HG02571 (cell line): ENCODE data around the gene FAM110A.
"Not testable (repeated sequence)": the region's sequence is repeated elsewhere in the genome, so short reads cannot be mapped to it uniquely, and the experiment has no call there.

Source experiments
- ATAC-seq: cut with Tn5 transposase; IDR thresholded peaks from one replicate; pipeline ENCODE4 v1.9.1; 2021; ENCODE audit warnings: mild to moderate bottlenecking, moderate library complexity; ENCODE audit not compliant: unreplicated experiment

The FAM110A gene

GRCh38 chr20:822651-823573, 10.6 kb upstream of the FAM110A start:
- no peak for ATAC-seq

- ATAC-seq: no peak
Measured at GRCh38 chr20:823574-823902, 10.0 kb upstream of the FAM110A start.

GRCh38 chr20:824490-824889, 9.0 kb upstream of the FAM110A start:
- ATAC-seq: no peak

GRCh38 chr20:824916-825315, 8.6 kb upstream of the FAM110A start:
- no peak for ATAC-seq

- no peak for ATAC-seq
Measured at GRCh38 chr20:825710-826421, 7.6 kb upstream of the FAM110A start.

- no peak for ATAC-seq
Measured at GRCh38 chr20:826695-827323, 6.7 kb upstream of the FAM110A start.

- not testable (repeated sequence) for ATAC-seq
Measured at GRCh38 chr20:827981-828380, 5.5 kb upstream of the FAM110A start.

- no peak for ATAC-seq
Measured at GRCh38 chr20:828987-829386, 4.5 kb upstream of the FAM110A start.

GRCh38 chr20:829551-829950, 4.0 kb upstream of the FAM110A start:
- no peak for ATAC-seq

- no peak for ATAC-seq
Measured at GRCh38 chr20:830011-830521, 3.4 kb upstream of the FAM110A start.

- ATAC-seq: no peak
Measured at GRCh38 chr20:831251-831650, 2.3 kb upstream of the FAM110A start.

- no peak for ATAC-seq
Measured at GRCh38 chr20:831956-832355, 1.6 kb upstream of the FAM110A start.

GRCh38 chr20:833121-833449, 430 bp upstream of the FAM110A start:
- no peak for ATAC-seq

- ATAC-seq: peak; percentile 1
Measured at GRCh38 chr20:834151-834746, 734 bp downstream of the FAM110A start.

GRCh38 chr20:835608-836045, 2.1 kb downstream of the FAM110A start:
- ATAC-seq: no peak

- no peak for ATAC-seq
Measured at GRCh38 chr20:836190-836589, 2.7 kb downstream of the FAM110A start.

- ATAC-seq: no peak
Measured at GRCh38 chr20:839015-839414, 5.5 kb downstream of the FAM110A start.

- ATAC-seq: no peak
Measured at GRCh38 chr20:839626-840025, 6.1 kb downstream of the FAM110A start.

GRCh38 chr20:840503-840857, 7.0 kb downstream of the FAM110A start:
- no peak for ATAC-seq

- ATAC-seq: no peak
Measured at GRCh38 chr20:840858-841567, 7.5 kb downstream of the FAM110A start.
